Hippocampal formation (tissue), 2 donors: ENCODE measurements around the gene MAP7D3.
"Not testable (repeated sequence)": the region's sequence is repeated elsewhere in the genome, so short reads cannot be mapped to it uniquely, and the experiment has no call there.

Source experiments
- DNase-seq, 2 donors: peaks; one replicate each; lab custom pipeline; 2025; lab: John Stamatoyannopoulos, UW

The MAP7D3 gene

DNA sequence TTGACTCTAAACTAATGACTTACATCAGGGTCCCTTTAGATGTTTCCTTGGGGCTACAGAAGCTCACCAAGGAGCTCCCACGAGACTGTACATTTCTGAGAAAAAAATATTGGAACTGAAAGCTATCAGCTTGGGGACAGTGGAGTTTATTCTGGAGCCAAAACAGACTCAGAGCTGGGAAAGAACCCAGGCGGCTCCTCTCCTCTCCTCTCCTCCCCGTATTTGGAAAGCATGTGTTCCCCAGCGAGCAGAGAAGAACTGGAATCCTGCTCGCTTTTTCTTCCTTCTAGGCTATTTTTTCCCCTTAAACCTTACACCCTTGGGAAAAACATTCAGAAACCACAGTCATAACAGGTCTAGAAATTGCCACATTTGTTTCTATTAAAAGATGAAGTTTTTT is 4.3 kb upstream of the MAP7D3 start:
- DNase-seq = no peak

DNA sequence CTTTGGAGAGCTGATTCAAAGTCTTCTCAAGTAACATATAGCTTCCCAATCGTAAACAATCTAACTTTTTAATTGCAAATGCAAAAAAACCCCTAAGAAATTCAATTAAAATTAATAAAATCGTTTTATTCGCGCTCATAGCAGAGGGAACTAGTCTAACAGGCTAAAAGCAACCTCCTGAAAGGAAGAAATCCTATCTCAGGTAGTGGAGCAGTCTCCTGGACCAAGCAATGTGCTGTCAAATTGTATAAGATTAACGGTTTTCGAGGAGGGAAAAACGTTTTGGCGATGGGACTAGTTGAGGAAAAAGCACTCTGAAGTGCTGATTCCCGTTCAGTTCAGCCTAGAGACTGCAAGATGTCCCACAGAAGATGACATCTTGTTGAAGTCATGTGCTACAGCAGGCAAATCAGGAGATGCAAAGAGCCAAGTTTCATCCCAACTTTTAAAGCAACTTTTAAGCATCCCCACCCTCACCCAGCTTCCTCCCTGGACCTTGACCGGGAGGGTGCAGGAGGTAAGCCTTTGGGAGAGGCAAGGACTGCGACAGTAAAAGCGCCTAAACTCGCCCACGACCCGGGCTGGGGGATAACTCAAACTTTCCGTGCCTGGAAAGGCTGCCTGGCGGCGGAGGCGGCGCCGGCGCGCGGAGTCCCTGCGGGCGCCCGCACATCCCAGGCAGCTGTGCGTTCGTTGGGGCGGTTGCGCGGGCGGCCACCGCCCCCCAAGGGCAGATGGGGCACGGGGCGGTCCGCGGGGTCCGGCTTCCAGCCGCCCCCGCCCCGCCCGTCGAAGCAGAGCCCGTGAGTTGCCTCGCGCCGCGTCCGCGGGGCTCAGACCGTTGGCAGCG is 784 bp downstream of the MAP7D3 start:
- DNase-seq = no peak

DNA sequence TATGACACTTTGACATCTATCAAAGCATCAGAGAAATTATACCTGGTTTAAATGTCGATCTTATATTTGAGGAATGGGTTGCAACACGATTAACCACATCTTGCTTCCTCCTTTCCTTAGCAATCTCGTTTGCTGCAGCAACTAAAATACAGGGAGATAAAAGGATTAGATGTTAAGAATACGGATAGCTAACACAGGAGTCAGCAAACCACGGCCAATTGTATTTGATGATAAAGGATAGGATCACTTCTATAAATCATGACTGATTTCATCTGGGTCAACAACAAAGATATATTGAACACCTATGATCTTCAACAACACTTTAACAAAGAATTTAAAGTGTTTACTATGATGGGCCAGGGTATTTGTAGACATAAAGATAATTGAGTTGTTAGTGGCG is 5.0 kb downstream of the MAP7D3 start:
- DNase-seq = no peak

DNA sequence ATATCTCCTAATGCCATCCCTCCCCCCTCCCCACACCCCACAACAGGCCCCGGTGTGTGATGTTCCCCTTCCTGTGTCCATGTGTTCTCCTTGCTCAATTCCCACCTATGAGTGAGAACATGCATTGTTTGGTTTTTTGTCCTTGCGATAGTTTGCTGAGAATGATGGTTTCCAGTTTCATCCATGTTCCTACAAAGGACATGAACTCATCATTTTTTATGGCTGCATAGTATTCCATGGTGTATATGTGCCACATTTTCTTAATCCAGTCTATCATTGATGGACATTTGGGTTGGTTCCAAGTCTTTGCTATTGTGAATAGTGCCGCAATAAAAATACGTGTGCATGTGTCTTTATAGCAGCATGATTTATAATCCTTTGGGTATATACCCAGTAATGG is 13.4 kb downstream of the MAP7D3 start:
- DNase-seq = not testable (repeated sequence)

DNA sequence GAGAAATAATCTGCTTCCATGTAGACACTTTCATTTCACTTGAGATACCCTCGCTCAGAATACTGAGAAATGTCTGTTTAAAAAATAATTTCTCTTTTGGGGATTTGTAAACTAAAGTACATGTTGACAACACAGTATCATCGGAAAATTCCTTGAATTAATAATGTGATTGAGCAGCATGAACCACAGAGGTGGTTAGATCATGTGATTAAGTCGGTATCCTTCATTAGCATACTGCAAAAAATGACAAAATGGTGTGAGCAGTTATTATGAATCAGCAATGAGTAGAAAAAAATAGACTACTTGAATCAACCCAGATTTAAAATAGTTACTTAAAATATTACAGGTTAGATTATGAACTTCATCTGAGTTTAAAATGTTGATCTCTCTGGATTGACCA is 14.1 kb downstream of the MAP7D3 start:
- DNase-seq = no peak

DNA sequence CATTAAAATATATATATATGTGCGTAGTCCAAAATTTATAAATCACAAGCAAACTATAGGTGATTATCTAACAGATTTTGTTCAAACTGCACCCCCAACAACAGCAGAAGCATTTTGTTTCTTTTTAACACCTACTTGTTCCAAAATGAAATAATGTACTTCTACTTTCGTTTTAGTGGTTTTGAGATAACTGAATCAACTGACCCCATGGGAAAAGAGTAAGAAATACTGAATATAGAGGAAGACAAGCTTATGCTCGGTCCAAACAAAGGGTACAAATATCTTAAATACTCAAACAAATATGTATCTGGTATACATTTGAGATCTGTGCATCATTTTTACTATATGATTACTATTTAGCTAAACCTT is 22.4 kb downstream of the MAP7D3 start:
- no peak for DNase-seq

DNA sequence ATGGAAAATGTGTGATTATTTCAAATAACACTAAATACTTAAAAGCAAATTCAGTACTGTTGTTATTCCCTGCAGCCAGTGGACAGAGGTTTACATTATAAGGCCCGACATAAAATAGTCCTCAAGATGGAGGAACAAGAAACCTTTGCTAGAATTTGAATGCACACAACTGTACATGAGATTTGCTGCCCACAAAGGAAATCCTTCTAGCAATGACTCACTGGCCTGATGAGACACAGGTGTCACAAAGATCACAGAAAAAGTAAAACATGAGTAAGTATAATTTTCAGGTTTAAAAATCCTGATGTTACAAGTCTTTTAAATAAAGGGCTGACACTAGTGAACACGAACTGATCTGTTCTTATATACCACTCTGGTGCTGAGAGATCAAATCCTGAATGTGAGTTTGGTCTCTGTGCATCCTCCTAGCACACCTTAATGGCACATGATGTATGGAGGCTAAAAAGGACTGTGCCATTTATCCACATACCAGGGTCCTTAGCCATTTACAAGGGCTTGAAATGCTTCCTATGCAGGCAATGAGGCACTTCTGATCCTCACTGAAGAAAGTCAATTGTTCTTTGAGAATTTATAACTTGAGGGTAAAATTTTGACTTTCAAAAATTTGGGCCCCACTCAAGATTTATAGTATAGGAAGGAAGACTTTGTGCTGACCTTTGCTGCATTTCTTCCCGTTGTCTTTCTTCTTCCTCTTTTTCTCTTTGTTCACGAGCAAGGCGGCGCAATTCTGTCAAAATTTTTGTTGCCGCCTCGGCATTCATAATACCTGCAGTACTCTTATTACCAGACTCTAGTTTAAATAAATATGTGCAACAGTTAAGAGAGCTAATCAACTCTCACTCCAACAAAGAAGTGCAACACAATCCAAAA is 23.0 kb downstream of the MAP7D3 start:
- DNase-seq = no peak

DNA sequence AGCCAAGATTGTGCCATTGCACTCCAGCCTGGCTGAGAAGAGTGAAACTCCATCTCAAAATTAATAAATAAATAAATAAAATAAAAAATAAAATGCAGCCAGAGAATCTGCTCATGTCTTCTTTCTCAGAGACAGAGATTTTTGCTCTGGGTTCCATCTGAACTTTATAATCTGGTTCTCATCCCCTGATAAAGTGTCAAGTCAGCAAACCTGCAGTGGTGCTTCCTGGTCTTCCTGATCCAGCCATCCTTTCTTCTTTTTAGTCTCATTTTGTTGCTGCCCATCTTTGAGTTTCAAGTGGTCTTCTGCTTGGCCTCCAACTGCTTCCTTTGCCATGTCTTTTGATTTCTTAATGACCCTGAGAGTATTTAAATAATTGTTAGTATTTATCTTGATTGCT is 24.1 kb downstream of the MAP7D3 start:
- DNase-seq = no peak

DNA sequence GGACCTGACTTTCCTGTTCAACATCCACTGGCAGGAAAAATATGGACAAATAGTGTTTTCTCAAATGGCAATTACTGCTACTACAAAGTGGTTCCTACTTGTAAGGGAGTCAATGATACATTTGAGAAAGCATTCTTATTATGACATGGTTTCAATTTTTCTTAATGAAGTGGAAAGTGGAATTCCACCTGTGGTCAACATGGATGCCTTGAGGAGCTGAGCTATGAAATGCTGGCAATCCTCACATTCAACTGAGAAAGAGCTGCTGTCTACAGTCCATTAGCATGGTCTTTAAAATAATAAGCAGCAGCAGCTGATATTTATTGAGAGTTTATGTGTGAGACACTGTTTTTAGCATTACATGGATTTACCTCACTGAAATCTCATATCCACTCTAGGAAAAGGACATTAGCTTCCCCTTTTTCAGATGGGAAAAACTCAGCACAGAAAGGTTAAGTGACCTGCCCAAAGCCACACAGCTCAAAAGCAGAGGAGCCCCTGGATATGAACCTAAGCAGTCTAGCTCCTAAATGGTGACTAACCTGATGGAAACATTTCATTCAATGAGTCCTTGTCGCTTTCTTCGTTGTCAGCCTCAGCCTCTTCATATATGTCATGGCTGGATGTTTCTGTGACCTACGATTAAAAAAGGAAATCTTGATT is 29.2 kb downstream of the MAP7D3 start:
- no peak for DNase-seq

DNA sequence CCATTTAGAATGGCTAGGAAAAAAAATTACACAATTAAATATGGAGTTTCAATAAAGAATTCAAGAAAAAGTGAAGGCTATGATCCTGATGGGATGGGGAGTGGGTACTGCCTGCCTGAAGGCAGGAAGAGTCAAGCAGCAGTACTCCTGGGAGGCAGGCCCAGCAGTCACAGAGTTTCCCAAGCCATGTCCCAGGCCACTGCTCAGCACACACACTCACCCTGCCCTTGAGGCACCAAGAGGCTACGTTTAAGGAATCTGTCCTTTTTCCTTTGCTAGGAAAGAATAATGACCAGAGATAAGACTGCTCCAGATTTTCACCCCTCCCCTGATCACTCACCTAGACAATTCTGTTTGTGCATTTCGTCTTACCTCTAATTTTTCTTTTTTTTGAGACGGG is 30.2 kb downstream of the MAP7D3 start:
- DNase-seq = no peak

DNA sequence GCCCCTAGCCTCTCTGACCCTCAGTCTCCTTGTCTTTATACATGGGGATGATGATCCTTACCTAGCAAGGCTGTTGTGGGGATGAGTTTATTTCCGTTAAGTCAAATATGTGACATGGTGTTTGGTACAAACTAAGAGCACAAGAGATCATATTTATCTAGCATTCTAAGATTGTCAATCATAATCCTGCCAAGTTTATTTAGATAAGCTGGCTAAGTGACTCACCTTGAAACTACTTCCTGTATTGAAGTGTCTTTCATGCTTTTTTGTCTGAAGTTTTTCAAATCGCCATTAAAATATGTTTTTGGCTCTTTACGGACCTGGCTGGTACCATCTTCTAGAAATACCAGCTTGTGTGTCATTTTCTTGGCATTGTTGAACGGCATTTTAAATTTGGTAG is 30.7 kb downstream of the MAP7D3 start:
- DNase-seq = no peak

DNA sequence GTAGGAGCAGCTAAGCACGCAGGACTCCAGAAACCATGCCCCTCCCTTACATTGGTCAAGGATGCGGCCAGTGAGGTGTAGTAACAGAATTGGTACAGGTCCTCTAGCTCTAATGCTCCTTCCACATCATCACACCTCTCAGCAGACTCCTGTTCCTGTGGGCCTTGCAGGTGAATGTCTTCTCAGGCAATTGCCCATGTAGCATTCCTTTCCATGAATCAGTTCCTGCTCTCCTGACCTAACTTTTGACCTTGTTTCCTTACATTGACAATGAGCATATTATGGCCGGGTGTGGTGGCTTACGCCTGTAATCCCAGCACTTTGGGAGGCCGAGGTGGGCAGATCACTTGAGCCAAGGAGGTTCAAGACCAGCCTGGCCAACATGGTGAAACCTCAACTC is 31.3 kb downstream of the MAP7D3 start:
- no peak for DNase-seq

DNA sequence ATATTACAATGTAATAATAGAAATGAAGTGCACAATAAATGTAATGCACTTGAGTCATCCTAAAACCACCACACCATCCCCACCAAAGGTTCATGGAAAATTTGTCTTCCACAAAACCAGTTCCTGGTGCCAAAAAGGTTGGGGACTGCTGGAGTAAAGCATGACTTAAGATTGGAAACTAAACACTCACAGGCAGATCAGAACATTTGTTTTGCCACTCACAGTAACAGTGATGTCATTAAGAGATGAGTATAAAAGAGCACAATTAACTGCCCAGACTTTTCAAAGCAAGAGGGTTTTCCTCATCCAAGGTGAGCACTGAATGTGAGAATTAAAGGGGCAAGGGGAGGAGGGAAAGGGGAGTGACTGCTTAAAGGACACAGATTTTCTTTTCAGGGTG is 35.6 kb downstream of the MAP7D3 start:
- no peak for DNase-seq

DNA sequence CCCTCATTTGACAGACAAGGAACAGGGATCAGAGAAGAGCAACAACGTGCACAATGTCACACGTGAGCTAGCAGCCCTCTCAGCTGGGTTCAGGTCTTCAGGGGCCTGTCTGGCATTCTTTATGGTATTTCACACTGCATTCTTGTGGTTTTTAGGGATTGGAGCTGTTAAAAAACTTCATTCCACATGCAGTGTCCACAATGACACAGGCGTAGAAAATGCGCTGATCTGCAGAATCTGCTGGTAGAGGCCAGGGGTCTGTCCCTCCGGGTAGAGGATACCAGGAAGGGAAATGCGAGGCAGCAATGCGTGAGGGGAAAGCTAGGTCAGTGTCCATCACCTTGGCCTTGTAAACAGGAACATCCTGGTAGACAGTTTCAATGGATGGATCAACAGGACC is 36.6 kb downstream of the MAP7D3 start:
- DNase-seq = no peak

DNA sequence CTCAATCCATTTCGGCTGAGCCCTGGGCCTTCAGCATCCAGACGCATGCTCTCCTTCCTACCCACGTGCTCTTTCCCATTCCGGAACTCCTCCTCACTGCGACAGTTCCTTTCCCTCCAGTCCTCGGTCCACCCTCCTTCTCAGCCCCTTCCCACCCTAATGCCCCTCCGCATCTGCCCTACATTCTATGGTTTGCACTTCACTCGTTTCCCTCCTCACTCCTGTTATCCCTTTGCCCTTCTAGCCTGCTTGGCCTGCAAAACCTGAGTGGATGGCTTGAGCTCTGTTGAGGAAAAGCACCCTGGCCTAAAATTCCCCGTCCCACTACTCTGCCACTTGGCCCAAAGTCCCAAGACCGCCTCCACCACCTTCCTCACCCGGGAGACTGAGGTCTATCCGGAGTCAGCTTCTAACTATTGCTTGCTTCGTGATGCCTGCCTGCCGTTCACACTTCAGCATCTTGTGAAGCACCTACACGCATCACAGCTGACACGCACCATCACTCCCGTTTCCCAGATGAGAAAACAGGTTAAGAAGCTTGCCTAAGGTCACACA is 38.6 kb downstream of the MAP7D3 start:
- no peak for DNase-seq

DNA sequence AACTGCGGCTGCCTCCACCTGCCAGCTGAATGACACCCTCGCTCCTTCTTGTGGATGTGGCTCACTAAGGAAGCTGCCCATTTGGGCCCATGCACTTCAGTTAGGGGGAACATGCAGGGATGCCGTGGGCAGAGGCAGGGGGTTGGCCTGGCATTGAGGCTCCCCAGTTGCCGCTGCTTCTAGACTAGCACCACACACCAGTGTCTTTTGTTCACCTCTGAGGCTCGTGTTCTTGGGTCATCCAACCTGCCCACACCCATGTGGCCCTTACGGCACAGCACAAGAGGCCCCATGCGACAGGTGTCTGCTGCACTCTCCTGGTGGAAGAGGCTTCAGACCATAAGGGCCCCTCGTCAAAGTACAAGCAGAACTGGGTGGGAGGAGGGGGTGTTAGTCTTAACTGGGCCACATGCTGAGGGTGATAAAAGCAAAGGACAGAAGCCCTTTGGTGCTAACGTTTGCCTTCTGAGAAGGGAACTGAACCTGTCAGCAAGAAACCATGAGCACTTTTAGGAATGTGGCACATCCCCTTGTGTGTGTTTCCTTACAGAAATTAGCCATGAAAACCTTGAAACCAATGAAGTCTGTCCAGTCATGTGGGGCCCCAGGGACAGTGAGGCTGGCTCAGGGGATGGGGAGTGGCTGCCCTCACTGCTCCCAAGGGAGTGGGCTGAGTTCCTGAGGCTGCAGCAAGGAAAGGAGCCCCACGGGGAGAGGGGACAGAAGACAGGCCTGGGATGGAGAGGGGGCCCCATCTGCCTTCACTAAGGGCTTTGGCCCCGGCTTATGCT is 39.2 kb downstream of the MAP7D3 start:
- DNase-seq = no peak

DNA sequence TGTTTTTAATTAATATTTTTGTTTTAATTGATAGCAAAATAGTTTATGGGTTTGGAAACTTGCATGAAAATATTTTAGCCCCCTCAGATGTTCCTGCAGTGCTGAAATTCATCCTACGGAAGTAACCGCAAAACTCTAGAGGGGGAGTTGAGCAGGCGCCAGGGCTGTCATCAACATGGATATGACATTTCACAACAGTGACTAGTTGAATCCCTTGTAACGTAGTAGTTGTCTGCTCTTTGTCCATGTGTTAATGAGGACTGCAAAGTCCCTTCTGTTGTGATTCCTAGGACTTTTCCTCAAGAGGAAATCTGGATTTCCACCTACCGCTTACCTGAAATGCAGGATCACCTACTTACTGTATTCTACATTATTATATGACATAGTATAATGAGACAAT is 40.4 kb downstream of the MAP7D3 start:
- DNase-seq = no peak

DNA sequence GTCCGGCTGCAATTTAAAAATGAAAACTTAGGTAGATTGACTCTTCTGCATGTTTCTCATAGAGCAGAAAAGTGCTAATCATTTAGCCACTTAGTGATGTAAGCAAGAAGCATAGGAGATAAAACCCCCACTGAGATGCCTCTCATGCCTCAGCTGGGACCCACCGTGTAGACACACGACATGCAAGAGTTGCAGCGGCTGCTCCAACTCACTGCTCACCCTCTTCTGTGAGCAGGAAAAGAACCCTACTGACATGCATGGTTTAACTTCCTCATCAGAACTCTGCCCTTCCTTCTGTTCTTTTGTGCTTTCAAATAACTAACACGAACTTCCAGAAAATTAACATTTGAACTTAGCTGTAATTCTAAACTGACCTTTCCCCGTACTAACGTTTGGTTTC is 41.0 kb downstream of the MAP7D3 start:
- DNase-seq = no peak

DNA sequence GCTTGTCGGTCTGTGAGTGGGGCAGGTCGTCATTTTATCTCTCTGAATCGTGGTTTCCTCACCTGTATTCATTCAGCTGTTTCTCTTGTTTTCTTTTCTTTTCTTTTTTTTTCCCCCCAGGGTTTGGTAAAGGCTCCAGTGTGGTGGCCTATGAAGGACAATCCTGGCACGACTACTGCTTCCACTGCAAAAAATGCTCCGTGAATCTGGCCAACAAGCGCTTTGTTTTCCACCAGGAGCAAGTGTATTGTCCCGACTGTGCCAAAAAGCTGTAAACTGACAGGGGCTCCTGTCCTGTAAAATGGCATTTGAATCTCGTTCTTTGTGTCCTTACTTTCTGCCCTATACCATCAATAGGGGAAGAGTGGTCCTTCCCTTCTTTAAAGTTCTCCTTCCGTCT is 41.4 kb downstream of the MAP7D3 start:
- no peak for DNase-seq

DNA sequence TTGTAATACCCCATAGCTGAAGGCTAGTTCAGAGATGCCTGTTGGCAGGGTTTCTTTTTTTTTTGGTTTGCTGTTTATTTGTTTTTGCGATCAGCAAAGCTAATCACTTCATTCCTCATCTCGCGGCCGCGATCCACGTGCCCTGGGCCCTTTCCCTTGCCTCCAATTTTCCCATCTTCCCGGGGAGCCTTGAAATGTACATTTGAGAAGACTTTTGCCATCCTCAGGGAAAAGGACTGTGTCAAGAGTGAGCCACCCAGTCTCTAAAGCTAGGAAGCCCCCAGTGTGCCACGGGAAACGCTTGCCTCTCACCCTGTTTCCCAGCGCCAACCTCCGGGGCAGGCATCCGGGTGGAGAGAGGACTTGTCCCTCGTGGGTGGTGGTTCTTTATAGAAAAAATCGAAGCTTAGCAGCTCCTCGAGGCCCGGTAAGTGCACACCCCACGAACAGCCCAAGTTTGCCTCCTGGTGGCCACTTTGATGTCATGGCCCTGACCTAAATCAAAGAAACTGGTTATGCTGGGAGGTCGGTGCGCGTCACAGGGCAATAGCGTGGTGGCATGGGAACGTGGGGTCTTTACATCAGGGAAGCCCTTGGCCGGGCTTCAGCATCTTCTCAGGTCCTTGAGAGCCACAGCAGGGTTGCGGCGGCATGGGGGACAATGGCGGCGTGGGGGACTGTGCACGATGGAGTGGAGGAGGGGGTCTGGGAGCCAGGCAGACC is 42.0 kb downstream of the MAP7D3 start:
- peak in 1 of 2 donors; percentile 21 for DNase-seq

DNA sequence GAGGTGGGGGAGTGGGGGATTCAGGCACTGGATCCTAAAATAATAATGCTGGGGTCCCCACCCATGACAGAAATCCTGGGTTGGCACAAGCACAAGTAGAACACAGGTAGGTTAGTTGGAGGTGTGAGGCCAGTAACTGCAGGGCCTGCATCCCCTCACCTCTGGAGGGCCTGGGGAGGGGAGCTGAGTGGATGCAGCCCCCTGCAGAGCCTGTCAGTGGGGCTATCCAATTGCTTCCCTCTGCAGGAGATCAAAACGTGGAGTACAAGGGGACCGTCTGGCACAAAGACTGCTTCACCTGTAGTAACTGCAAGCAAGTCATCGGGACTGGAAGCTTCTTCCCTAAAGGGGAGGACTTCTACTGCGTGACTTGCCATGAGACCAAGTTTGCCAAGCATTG is 43.7 kb downstream of the MAP7D3 start:
- DNase-seq = no peak
